ENCODE results near the gene ZMAT3.

GRCh38 chr3:179063945-179064560, 7.6 kb downstream of the ZMAT3 start:
- TF ChIP-seq REST (IDR thresholded peaks at IDR 0.05; ENCODE audit: low read depth, low read length) = no peak
- no peak for TF ChIP-seq MAX (IDR thresholded peaks at IDR 0.05; ENCODE audit: low read depth)
- no peak for TF ChIP-seq CHD2 (IDR thresholded peaks at IDR 0.05; ENCODE audit: low read length, partially characterized antibody)

Measured in SK-N-SH (cell line).